DMS153 treated with DMSO at 0.1 percent for 48 hours (cell line): Measurements from ENCODE around the gene RANBP10.

Experiments
- DNase-seq: peaks from one replicate; lab custom pipeline; 2025; ENCODE audit not compliant: unreplicated experiment; lab: John Stamatoyannopoulos, UW

The RANBP10 gene

GRCh38 chr16:67828651-67829050 lies 22.3 kb upstream of the RANBP10 start:
- DNase-seq: no peak

- DNase-seq: no peak
Measured at GRCh38 chr16:67825906-67826305, 19.5 kb upstream of the RANBP10 start.

- no peak for DNase-seq
Measured at GRCh38 chr16:67825119-67825518, 18.8 kb upstream of the RANBP10 start.

- no peak for DNase-seq
Measured at GRCh38 chr16:67822511-67822910, 16.2 kb upstream of the RANBP10 start.

- DNase-seq: no peak
Measured at GRCh38 chr16:67820608-67821259, 14.4 kb upstream of the RANBP10 start.

- no peak for DNase-seq
Measured at GRCh38 chr16:67814567-67814966, 8.2 kb upstream of the RANBP10 start.

- no peak for DNase-seq
Measured at GRCh38 chr16:67811899-67812298, 5.5 kb upstream of the RANBP10 start.

GRCh38 chr16:67807148-67807682 lies 855 bp upstream of the RANBP10 start:
- no peak for DNase-seq

GRCh38 chr16:67805718-67806427 lies 487 bp downstream of the RANBP10 start:
- DNase-seq: no peak

GRCh38 chr16:67804853-67805542 lies 1.4 kb downstream of the RANBP10 start:
- DNase-seq: no peak

- DNase-seq: no peak
Measured at GRCh38 chr16:67803894-67804293, 2.5 kb downstream of the RANBP10 start.

GRCh38 chr16:67801883-67802282 lies 4.5 kb downstream of the RANBP10 start:
- no peak for DNase-seq

- DNase-seq: no peak
Measured at GRCh38 chr16:67801241-67801640, 5.1 kb downstream of the RANBP10 start.

GRCh38 chr16:67800338-67800926 lies 5.9 kb downstream of the RANBP10 start:
- no peak for DNase-seq

GRCh38 chr16:67796099-67796718 lies 10.2 kb downstream of the RANBP10 start:
- DNase-seq: no peak

GRCh38 chr16:67790071-67790470 lies 16.3 kb downstream of the RANBP10 start:
- no peak for DNase-seq

GRCh38 chr16:67786491-67786890 lies 19.9 kb downstream of the RANBP10 start:
- DNase-seq: no peak

GRCh38 chr16:67783353-67783725 lies 23.0 kb downstream of the RANBP10 start:
- DNase-seq: no peak

GRCh38 chr16:67782567-67783352 lies 23.6 kb downstream of the RANBP10 start:
- no peak for DNase-seq

- DNase-seq: no peak
Measured at GRCh38 chr16:67781565-67781921, 24.8 kb downstream of the RANBP10 start.
